IPS-NIHi7 (cell line): ENCODE results near the gene DSCAML1.

Experiments
- DNase-seq: peaks from one replicate; pipeline ENCODE4 v3.0.0; 2012; ENCODE audit warnings: mixed read lengths; ENCODE audit errors: extremely low spot score

DSCAML1 gene

GRCh38 chr11:117585631-117586030 lies 211.4 kb downstream of the DSCAML1 start:
- DNase-seq = no peak

DNA sequence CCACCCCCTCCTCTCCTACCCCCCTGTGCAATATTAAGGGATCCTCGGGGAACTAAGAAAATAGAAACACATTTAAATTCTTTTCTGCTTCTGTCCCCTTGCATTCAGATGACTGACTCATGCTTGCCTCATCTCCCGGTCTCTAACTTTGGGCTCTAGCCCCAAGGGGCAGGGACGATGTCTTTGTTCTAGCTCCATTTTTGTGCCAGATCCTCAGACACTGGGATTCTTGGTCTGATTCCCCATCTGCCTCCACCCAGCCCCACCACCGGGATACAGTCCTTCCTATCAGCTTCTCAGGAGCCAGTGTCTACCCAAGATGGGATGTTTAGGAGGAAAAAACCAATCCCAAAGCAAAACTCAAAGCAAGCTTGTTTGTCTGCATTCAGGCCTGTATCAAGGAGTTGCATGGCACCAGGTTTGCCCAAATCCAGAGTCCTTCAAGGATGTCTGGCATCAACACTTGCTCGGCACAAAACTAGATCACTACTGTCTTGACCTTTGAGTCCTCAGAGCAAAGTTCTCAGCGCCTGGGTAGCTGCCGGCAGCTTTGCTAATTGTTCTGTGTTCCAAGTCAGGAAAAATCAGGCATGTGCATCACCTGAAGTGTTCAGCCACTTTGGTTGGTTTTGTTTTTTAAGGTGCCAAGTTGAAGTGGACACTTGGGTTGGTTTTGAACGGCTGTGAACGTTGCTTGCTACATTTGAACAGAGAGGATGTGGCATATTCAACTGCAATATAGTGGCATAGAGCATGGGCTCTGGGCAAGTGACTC lies 212.8 kb downstream of the DSCAML1 start:
- no peak for DNase-seq

- DNase-seq = peak; percentile 46
These were observed 213.8 kb downstream of the DSCAML1 start for GRCh38 chr11:117583063-117583801.

DNA sequence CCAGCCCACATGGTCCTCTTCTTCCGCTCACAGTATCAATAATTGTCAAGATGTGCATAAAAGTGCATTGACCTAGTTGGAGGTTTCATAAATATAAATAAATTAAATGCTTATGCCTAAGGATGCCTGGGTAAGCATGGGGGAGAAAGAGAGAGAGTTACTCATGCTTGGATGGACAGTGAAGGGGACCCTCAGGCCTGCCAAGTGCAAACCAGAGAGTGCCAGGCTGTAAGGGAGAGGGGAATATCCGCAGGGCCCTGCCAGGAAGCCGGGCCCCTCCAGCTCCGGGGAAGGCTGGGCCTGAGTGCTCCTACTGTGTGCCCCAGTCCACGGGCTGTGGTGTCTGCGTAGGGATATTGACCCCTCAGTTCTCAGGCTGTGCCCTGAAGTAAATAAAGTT lies 214.6 kb downstream of the DSCAML1 start:
- DNase-seq = no peak

GRCh38 chr11:117580866-117581265 lies 216.2 kb downstream of the DSCAML1 start:
- DNase-seq = no peak

DNA sequence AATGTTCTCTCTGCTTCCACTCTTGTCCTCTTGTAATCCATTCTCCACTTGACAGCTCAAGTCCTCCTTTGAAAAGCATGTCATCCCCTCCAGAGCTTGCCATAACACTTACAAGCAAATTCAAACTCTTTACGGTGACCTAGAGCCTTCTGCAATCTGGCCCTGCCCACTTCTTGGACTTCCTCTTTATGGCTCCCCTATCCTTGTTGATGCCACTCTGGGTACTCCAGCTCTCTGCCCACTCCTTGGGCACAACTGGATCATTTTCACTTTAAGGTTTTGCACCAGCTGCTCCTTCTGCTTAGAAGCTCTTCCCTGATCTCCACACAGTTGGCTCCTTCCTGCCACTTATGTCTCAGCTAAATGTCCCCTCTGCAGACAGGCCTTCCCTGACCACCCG lies 217.9 kb downstream of the DSCAML1 start:
- no peak for DNase-seq

DNA sequence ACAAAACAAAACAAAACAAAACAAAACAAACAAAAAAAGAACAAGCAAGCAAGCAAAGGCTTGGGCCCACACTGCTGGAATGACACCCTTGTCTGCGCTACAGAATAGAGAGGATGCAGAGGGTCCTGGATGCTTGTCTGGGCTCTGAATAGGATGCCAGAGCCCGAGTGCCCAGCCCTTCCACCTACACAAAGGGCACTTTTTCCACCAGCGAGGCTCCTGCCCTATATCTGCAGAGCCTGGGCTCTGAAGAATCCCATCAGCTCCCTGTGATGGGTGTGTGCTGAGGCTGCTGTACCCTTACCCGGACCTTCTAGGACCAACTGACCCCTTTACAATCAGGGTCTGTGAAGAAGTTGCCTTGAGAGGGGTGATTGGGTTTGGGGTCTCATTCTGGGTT lies 221.2 kb downstream of the DSCAML1 start:
- no peak for DNase-seq

DNA sequence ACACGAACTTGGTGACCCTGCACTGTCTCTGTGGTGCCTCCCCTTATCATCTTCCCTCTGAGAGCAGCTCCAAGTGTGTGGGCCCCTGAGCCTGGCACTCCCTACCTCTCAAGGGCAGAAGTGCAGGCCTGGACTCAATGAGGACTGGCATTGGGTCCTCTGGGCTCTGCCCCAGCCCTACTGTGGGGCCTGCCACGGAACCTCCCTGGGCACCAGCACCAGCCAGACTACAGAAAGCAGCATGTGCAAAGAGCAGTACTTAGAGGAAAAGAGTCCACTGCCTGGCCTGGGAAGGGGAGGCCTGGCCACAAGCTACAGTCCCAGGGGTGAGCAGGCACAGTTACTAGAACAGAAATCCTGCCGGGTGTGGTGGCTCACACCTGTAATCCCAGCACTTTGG lies 222.5 kb downstream of the DSCAML1 start:
- no peak for DNase-seq

- no peak for DNase-seq
These were observed 223.7 kb downstream of the DSCAML1 start for GRCh38 chr11:117573326-117573725.

GRCh38 chr11:117572671-117573070 lies 224.3 kb downstream of the DSCAML1 start:
- no peak for DNase-seq

DNA sequence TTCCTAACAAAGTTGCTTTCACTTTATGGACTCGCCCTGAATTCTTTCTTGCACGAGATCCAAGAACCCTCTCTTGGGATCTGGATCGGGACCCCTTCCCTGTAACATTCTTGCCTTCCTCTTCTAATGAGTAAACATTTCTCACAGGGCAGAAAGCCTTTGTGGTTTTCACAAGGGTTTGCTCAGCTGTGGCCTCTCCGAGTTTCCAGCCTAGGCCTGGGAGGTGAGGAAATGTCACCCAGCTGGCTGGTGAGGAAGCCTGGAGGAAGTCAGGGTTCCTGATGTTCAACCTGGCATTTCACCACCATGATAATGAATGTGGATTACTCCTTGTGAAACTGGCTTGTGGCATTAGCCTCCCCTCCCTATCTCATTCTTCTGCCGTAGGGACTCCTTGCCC lies 224.9 kb downstream of the DSCAML1 start:
- DNase-seq = no peak

DNA sequence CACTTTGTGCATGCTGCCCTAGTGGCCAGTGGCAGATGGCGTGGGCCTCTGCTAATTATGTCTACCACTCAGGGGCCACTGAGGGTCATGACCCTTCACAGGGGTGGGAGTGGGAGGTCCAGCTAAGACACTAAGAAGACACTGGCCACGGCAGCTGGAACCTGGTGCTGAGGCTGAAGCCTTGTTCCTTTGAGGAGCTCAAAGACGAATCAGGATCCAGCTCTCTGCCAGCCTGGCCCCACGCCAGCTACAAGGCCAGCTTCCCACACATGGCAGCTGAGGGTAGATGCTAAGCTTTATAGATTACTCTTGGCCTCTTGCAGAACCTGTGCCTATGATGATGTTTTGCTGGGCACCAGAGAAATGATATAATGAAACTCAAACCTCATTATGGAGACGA lies 226.3 kb downstream of the DSCAML1 start:
- DNase-seq = no peak

- no peak for DNase-seq
These were observed 227.1 kb downstream of the DSCAML1 start for GRCh38 chr11:117569911-117570310.

- peak; percentile 71 for DNase-seq
These were observed 231.3 kb downstream of the DSCAML1 start for GRCh38 chr11:117565709-117566108.

DNA sequence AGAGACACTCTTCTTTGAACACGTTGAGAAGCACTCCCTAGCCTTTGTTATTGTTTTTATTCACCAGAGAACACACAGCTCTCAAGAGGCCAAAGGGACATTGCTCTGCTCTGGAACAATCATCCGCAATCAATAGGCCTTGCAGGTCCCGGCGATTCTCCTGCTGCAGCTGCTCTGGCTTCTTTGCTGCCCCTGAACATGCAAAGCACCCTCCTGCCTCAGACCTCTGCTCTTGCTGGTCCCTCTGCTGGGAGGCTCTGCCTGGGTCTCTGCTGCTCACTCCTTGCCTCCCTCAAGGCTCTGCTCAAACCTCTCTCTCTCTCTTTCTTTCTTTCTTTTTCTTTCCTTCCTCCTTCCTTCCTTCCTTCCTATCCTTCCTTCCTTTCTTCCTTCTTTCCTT lies 232.7 kb downstream of the DSCAML1 start:
- no peak for DNase-seq

- DNase-seq = no peak
These were observed 233.5 kb downstream of the DSCAML1 start for GRCh38 chr11:117563556-117563955.

DNA sequence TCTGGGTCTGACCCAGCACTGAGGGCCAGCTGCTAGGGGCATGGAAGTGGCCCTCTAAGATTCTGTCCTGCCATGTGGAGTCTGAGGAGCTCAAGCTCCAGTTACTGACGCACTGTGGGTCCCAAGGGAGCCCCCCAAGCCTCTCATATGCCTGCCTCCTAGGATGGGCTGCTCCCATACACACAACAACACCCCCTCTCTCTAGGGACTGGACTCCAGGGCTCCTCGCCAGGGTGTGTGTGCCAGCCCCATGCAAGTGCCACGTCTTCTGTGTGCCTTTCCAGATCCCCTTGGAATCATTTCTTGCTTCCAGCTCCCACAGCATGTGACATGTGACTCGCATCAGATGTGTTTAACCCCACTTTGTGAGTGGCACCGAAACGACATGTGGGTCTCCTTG lies 234.9 kb downstream of the DSCAML1 start:
- no peak for DNase-seq

- no peak for DNase-seq
These were observed 236.1 kb downstream of the DSCAML1 start for GRCh38 chr11:117560780-117561530.

GRCh38 chr11:117559698-117560097 lies 237.3 kb downstream of the DSCAML1 start:
- peak; percentile 42 for DNase-seq

- DNase-seq = no peak
These were observed 239.7 kb downstream of the DSCAML1 start for GRCh38 chr11:117557361-117557760.

DNA sequence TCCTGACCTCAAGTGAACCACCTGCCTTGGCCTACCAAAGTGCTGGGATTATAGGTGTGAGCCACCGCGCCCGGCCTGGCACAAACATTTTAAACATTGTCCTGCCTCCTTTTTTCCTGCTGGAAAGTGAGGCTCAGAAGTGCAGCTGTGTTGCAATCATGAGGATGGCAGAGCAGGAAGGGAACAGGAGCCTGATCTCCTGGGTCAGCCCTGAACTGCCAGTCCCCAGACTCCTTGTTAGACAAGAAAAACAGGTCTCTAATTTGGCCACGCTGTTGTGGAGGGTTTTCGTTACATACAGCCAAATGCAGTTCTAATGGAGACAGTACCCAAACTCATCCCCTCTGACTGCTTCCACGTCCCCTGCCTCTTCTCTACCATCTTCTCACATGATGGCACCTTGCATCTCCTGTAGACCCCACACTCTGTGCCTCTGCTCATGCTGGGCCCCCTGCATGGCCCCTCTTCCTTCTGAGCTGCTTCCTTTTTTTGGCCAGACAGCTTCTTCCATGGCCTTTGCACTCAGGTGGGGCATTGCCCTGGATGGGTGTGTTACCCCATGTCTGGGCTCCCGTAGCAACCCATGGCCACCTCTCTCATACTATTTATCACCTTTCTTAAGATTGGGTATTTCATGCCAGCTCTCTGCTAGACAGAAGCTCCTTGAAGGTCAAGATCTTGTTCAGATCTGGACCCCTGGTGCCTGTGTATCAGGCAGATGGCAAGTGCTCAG lies 242.2 kb downstream of the DSCAML1 start:
- no peak for DNase-seq

GRCh38 chr11:117552626-117553025 lies 244.4 kb downstream of the DSCAML1 start:
- no peak for DNase-seq
